Neural cell (in vitro differentiated cells): ENCODE measurements around the gene CD151.

Experiments used
- EZH2 ChIP-seq: fragments of 200-600, 300-800 bp; shearing (Covaris generic), sonication (generic); IDR thresholded peaks from 2 replicates; pipeline ENCODE4 v1.6.1; 2014; ENCODE audit warnings: antibody characterized with exemption, low read length, borderline replicate concordance, mild to moderate bottlenecking; ENCODE audit not compliant: insufficient read depth, poor library complexity, severe bottlenecking
- POLR2AphosphoS5 ChIP-seq: IDR thresholded peaks from 2 replicates; pipeline ENCODE4 v1.6.1; 2012

- no peak for TF ChIP-seq POLR2AphosphoS5
- no peak for TF ChIP-seq EZH2
Measured at GRCh38 chr11:883527-883926, 50.8 kb downstream of the CD151 start.
